HG03060 (cell line): ENCODE results near the gene PCDH15.

ENCODE experiments used
- ATAC-seq: cut with Tn5 transposase; IDR thresholded peaks from one replicate; pipeline ENCODE4 v1.9.1; 2021; ENCODE audit warnings: low read depth, moderate number of reproducible peaks; ENCODE audit not compliant: unreplicated experiment

The PCDH15 gene

GRCh38 chr10:54800741-54801421 is at the start of gene PCDH15:
Gene PCDH15 (minus strand): TSS chr10:54801231. CDS start chr10:54664262, 136,969 bp downstream.
- ATAC-seq = no peak

GRCh38 chr10:54843932-54844331 is 42.9 kb upstream of the PCDH15 start:
- ATAC-seq = no peak

- no peak for ATAC-seq
Observed at GRCh38 chr10:54843085-54843646, 42.1 kb upstream of the PCDH15 start.

GRCh38 chr10:54837479-54837878 is 36.4 kb upstream of the PCDH15 start:
- no peak for ATAC-seq

- ATAC-seq = no peak
Observed at GRCh38 chr10:54833029-54833428, 32.0 kb upstream of the PCDH15 start.

GRCh38 chr10:54826994-54827560 is 26.0 kb upstream of the PCDH15 start:
- no peak for ATAC-seq

GRCh38 chr10:54815583-54815982 is 14.6 kb upstream of the PCDH15 start:
- no peak for ATAC-seq

- no peak for ATAC-seq
Observed at GRCh38 chr10:54808186-54808935, 7.3 kb upstream of the PCDH15 start.

- no peak for ATAC-seq
Observed at GRCh38 chr10:54799506-54799905, 1.5 kb downstream of the PCDH15 start.

- no peak for ATAC-seq
Observed at GRCh38 chr10:54797636-54798321, 3.3 kb downstream of the PCDH15 start.

- ATAC-seq = no peak
Observed at GRCh38 chr10:54796881-54797280, 4.2 kb downstream of the PCDH15 start.

GRCh38 chr10:54776622-54777021 is 24.4 kb downstream of the PCDH15 start:
- no peak for ATAC-seq

GRCh38 chr10:54772468-54773122 is 28.4 kb downstream of the PCDH15 start:
- ATAC-seq = no peak

- no peak for ATAC-seq
Observed at GRCh38 chr10:54769051-54769450, 32.0 kb downstream of the PCDH15 start.

- no peak for ATAC-seq
Observed at GRCh38 chr10:54758791-54759190, 42.2 kb downstream of the PCDH15 start.

GRCh38 chr10:54749623-54750022 is 51.4 kb downstream of the PCDH15 start:
- no peak for ATAC-seq

GRCh38 chr10:54745436-54745835 is 55.6 kb downstream of the PCDH15 start:
- no peak for ATAC-seq

GRCh38 chr10:54742416-54742815 is 58.6 kb downstream of the PCDH15 start:
- no peak for ATAC-seq

GRCh38 chr10:54728511-54728910 is 72.5 kb downstream of the PCDH15 start:
- ATAC-seq = no peak

- no peak for ATAC-seq
Observed at GRCh38 chr10:54722075-54722474, 79.0 kb downstream of the PCDH15 start.
